NK-92 (cell line): ENCODE measurements around the gene SSUH2.

Experiments
- DNase-seq: peaks from one replicate; lab custom pipeline; 2025; ENCODE audit not compliant: unreplicated experiment; lab: John Stamatoyannopoulos, UW

Gene SSUH2

GRCh38 chr3:8618950-8619349 is 25.6 kb downstream of the SSUH2 start:
- no peak for DNase-seq

- no peak for DNase-seq
Observed at GRCh38 chr3:8617921-8618320, 26.7 kb downstream of the SSUH2 start.

DNA sequence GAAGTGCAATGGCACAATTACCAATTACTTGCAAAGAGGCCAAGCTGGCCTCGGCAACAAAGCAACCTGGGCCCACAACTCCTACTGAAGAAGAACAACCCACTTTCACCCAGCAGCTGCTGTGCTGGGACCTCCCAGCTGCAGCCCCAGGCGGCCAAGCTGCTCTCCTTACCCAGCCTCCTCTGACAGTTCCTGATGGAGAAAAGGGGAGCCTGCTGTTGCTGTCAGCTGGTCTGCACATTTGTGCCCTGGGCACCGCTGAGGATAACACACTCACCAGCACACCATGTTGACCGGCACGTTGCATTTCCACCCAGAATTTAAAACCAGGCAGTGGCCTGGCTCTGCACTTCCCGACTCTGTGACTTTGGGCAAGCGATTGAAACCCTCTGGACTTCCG is 33.6 kb downstream of the SSUH2 start:
- DNase-seq, result no peak

DNA sequence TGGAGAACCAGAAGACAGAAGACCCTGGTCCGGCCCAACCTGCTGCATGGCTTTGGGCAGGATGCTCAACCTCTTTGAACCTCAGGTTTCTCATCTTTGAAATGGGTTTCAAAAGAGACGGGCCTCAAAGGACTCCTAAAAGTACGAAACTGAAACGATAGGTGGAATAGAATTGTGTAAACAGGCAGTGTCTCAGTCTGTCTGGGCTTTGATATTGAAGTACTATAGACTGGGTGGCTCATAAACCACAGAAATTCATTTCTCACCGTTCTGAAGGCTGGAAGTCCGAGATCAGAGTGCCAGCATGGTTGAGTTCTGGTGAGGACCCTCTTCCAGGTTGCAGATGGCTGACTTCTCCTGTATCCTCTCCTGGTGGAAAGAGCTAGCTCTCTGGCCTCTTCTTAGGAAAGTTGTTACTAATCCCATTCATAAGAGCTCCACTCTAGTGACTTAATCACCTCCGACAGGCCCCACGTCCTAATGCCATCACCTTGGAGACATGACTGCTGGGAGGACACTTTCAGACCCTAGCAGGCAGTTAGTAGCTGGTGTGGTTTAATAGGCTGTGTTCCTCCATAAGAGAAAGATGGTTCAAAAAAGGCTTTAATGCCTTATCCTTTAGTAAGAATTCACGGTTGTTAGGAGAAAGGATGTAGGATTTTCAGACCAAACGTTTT is 35.7 kb downstream of the SSUH2 start:
- DNase-seq, result no peak

GRCh38 chr3:8608041-8608790 is 36.4 kb downstream of the SSUH2 start:
- no peak for DNase-seq

- DNase-seq, result no peak
Observed at GRCh38 chr3:8607234-8608040, 37.2 kb downstream of the SSUH2 start.

DNA sequence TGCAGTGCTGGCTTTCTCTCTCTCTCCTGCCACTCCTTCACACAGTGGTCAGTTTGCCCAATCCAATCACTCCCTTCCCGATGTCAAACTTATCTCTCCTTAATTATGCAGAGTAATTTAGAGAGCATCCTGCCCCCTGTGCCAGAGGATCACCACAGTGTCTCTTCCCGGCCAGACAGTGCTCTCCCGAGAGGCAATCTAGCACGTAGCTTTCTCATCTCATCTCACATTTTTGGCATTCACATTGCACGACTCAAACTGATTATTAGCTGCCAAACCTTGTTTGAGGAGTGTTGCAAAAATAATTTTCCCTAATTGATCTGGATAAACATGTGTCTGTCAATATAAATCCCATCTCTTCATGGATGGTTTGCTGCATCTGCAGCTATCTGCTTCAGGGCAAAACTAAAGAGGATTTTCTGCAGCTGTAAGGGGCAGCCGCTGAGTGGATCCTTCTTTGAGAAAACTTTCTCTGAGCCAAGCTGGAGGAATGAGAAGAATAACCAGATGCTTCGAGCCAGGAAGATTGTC is 37.8 kb downstream of the SSUH2 start:
- DNase-seq, result no peak

DNA sequence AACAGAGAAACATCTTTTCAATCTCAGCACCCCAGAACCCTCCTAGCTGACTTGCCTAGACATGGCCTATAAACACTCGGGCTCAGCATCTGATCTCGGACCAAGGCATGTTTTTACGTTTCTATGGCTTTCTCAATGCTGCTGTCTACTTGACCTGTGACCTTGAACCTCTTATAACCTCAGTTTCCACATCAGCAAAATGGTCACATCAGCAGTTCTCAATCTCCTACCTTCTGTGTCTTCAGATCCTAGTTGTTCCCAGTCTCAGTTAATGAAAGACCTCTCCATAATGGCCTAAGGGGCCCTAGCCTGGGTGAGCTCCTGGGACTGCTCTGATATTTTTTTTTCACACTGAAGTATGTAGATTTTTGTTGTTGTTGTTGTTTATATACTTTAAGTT is 39.6 kb downstream of the SSUH2 start:
- DNase-seq, result no peak

DNA sequence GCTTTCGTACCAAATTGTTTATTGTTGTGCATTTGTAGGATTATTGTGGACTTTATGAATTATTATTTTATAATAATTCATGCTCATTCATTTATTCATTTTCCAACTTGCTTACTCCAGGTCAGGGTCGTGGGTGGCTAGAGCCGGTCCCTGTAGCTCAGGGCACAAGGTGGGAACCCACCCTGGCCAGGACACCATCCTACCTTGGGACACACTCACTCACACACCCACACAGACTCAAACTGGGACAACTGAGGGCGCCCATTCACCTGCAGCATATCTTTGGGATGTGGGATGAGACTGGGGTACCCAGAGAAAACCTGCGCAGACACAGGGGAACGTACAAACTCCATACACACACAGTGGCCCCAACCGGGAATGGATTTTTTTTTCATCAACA is 40.6 kb downstream of the SSUH2 start:
- no peak for DNase-seq

GRCh38 chr3:8603115-8603710 is 41.4 kb downstream of the SSUH2 start:
- DNase-seq, result no peak

GRCh38 chr3:8600457-8600856 is 44.1 kb downstream of the SSUH2 start:
- no peak for DNase-seq

- no peak for DNase-seq
Observed at GRCh38 chr3:8599146-8599545, 45.5 kb downstream of the SSUH2 start.

DNA sequence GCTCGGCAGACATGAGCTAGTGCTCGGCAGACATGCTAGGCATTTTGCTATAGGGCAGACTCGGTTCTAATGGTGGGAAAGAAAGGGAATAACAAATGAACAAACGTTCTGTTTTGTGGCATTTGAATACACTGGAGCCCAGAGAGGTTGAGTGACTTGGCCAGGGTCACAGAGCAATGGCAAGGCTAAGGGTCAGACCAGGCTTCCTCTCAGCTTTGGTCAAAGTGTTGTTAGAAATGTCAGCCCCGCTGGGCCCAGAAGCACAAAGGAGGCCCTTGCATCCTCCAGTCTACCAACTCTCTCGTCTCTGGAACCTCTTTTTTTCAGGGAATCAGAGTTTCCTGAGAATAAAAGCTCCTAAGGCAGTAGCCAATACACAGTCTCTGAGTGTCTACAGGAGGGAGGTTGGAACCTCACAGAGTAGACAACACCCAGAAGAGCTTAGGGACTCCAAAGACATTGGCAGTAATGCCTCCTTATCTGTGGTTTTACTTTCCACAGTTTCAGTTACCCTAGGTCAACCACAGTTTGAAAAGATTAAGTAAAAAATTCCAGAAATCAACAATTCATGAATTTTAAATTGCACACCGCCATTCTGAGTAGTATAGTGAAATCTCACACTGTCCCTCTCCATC is 47.3 kb downstream of the SSUH2 start:
- no peak for DNase-seq

GRCh38 chr3:8596321-8597218 is 48.0 kb downstream of the SSUH2 start:
- no peak for DNase-seq

- no peak for DNase-seq
Observed at GRCh38 chr3:8595695-8596115, 48.9 kb downstream of the SSUH2 start.

DNA sequence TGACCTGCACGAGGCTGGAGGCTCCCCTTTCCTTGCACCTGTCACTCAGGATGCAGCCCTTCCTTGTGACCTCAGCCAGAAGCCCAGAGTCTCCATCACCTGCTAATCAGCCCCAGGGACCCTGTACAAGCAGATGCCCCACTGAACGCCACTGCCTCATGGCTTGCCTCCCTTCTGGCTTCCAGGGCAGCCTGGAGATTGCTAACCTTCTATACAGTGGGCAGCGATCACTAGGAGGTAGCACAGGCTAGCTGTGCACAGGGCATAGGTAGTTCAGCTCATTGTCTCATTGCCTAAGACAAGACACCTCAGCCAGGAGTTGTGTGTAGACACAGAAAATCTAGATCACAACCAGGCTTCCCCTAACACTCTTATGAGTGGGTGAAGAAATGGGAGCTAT is 49.3 kb downstream of the SSUH2 start:
- DNase-seq, result no peak

GRCh38 chr3:8593021-8593827 is 51.4 kb downstream of the SSUH2 start:
- DNase-seq, result no peak

GRCh38 chr3:8589880-8590556 is 54.6 kb downstream of the SSUH2 start:
- DNase-seq, result no peak
